ENCODE results near the gene PERM1.

DNA sequence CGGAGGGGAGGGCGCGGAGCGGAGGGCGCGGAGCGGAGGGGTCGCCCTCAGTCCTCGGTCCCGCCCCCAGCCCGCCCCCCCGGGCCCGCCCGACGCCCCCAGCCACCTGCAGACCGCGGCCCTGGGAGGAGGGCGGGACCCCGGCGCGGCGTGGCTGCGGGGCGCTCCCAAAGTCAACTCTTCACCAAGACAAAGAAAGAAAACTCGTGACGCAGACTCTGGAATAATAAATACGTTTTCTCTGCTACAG is 16.8 kb upstream of the PERM1 start:
- TF ChIP-seq POLR2A (IDR thresholded peaks at IDR 0.05) (no peak), CTCF (IDR thresholded peaks at IDR 0.05) (no peak), POLR2AphosphoS5 (IDR thresholded peaks at IDR 0.05) (no peak)

Measured in prostate gland (tissue), 2 donors.